Measurements from ENCODE around the gene USP53.

USP53 gene

DNA sequence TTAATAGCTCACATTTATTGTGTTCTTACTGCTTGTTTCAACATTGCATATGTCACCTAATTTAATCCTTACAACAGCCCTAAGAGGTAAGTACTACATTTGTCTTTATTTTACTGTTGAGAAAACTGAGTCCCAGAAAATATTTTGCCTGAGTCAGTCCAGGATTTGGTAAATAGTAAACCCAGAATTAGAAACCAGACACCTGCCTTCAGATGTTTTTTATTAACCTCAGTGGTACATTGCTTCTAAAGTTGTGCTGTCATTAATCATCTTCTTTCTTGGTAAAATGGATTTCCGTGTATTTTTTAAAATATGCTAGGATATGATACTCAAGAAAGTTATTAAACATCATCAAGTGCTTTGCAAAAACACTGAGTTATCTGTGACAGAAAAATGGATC is 31.4 kb downstream of the USP53 start (continued):
- TF ChIP-seq, protein P1, sequence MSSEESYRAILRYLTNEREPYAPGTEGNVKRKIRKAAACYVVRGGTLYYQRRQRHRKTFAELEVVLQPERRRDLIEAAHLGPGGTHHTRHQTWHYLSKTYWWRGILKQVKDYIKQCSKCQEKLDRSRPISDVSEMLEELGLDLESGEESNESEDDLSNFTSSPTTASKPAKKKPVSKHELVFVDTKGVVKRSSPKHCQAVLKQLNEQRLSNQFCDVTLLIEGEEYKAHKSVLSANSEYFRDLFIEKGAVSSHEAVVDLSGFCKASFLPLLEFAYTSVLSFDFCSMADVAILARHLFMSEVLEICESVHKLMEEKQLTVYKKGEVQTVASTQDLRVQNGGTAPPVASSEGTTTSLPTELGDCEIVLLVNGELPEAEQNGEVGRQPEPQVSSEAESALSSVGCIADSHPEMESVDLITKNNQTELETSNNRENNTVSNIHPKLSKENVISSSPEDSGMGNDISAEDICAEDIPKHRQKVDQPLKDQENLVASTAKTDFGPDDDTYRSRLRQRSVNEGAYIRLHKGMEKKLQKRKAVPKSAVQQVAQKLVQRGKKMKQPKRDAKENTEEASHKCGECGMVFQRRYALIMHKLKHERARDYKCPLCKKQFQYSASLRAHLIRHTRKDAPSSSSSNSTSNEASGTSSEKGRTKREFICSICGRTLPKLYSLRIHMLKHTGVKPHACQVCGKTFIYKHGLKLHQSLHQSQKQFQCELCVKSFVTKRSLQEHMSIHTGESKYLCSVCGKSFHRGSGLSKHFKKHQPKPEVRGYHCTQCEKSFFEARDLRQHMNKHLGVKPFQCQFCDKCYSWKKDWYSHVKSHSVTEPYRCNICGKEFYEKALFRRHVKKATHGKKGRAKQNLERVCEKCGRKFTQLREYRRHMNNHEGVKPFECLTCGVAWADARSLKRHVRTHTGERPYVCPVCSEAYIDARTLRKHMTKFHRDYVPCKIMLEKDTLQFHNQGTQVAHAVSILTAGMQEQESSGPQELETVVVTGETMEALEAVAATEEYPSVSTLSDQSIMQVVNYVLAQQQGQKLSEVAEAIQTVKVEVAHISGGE (tag by site-specific recombination; conservative IDR thresholded peaks at IDR 0.05; ENCODE audit: low read depth) = no peak

DNA sequence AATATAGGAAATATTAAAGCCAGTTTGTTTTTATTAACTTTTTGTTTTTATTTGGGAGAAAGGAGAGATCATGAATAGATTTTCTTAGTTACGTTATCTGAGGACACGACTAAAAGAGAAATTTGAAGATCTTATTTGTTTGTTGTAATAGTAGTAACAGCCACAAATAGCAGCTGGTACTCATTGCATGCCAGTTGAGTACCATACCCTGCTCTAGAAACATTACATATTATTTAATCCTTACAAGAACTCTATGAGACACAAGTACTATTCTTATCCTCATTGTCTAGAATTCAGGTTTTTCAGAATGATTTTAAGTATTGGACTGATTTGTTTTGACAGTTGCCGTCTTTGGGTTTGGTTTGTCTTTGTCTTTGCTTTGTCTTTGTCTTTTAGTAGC is 31.8 kb downstream of the USP53 start:
- H3K4me1 ChIP-seq (ENCODE audit: control insufficient read depth, insufficient read depth, low read length) = peaks cover 6% of the 10 kb centered on the region; the same call in 1 of the 2 replicates
- ChIA-PET POLR2A (no interaction called here), CTCF (no interaction called here)

DNA sequence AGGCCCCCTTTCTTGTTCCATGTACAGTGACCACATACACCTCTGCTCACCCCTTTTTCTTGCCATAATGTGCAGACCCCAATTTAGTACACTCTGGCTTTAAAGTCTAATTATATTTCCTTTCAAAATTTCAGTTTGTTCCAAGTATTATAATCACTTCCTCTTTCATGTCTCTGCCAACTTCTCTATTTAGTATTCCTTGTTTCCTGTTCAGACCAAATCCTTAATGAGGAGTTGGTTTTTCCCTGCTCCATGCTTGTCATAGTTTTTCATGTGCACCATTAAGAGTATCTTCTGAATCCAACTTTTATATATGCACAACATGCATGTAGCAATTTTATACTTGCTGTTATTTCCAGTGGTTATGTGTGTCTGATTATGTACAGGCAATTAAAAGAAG is 32.3 kb downstream of the USP53 start:
- ChIA-PET POLR2A (no interaction called here), CTCF (no interaction called here)
- Histone ChIP-seq H3K4me1 (ENCODE audit: control insufficient read depth, insufficient read depth, low read length) (peaks cover 3% of the 10 kb centered on the region; the same call in 1 of the 2 replicates), H3K4me3 (ENCODE audit: low read depth, low read length) (no peak overlapping the region), H3K36me3 (ENCODE audit: control insufficient read depth in 2 of 2, insufficient read depth in 1 of 2, low read length in 2 of 2) (peaks cover 0 to 34% of the 10 kb centered on the region in 2 experiments; a peak in 2 of 3 replicates), H3K27ac (ENCODE audit: extremely low read depth, low read depth, low read length) (no peak overlapping the region), H3K9me3 (ENCODE audit: control insufficient read depth, insufficient read depth, low read depth, low read length) (no peaks in the 10 kb centered on the region)
- no peak for TF ChIP-seq GFI1B (tag by site-specific recombination; IDR thresholded peaks at IDR 0.05)
- TF ChIP-seq, protein P2, sequence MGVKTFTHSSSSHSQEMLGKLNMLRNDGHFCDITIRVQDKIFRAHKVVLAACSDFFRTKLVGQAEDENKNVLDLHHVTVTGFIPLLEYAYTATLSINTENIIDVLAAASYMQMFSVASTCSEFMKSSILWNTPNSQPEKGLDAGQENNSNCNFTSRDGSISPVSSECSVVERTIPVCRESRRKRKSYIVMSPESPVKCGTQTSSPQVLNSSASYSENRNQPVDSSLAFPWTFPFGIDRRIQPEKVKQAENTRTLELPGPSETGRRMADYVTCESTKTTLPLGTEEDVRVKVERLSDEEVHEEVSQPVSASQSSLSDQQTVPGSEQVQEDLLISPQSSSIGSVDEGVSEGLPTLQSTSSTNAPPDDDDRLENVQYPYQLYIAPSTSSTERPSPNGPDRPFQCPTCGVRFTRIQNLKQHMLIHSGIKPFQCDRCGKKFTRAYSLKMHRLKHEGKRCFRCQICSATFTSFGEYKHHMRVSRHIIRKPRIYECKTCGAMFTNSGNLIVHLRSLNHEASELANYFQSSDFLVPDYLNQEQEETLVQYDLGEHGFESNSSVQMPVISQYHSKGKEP (tag by site-specific recombination; IDR thresholded peaks at IDR 0.05) = no peak
- TF ChIP-seq, protein P3, sequence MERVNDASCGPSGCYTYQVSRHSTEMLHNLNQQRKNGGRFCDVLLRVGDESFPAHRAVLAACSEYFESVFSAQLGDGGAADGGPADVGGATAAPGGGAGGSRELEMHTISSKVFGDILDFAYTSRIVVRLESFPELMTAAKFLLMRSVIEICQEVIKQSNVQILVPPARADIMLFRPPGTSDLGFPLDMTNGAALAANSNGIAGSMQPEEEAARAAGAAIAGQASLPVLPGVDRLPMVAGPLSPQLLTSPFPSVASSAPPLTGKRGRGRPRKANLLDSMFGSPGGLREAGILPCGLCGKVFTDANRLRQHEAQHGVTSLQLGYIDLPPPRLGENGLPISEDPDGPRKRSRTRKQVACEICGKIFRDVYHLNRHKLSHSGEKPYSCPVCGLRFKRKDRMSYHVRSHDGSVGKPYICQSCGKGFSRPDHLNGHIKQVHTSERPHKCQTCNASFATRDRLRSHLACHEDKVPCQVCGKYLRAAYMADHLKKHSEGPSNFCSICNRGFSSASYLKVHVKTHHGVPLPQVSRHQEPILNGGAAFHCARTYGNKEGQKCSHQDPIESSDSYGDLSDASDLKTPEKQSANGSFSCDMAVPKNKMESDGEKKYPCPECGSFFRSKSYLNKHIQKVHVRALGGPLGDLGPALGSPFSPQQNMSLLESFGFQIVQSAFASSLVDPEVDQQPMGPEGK (tag by site-specific recombination; IDR thresholded peaks at IDR 0.05) = no peak
- TF ChIP-seq ZNF121 (tag by site-specific recombination; IDR thresholded peaks at IDR 0.05) = no peak
- no peak for TF ChIP-seq ZNF776 (tag by site-specific recombination; IDR thresholded peaks at IDR 0.05; ENCODE audit: borderline replicate concordance)
- no peak for TF ChIP-seq ZNF350 (tag by site-specific recombination; IDR thresholded peaks at IDR 0.05)
- no peak for TF ChIP-seq ZNF311 (tag by site-specific recombination; IDR thresholded peaks at IDR 0.05; ENCODE audit: borderline replicate concordance)
- TF ChIP-seq ZNF266 (tag by site-specific recombination; IDR thresholded peaks at IDR 0.05; ENCODE audit: low read depth) = no peak
- no peak for TF ChIP-seq ZNF416 (tag by site-specific recombination; IDR thresholded peaks at IDR 0.05)
- no peak for TF ChIP-seq ZNF544 (tag by site-specific recombination; IDR thresholded peaks at IDR 0.05)
- no peak for TF ChIP-seq ZNF529 (tag by site-specific recombination; IDR thresholded peaks at IDR 0.05; ENCODE audit: insufficient replicate concordance)
- TF ChIP-seq MZF1 (tag by site-specific recombination; IDR thresholded peaks at IDR 0.05; ENCODE audit: borderline replicate concordance) = no peak
- TF ChIP-seq ZNF555 (tag by site-specific recombination; conservative IDR thresholded peaks at IDR 0.05) = no peak

More for the DNA sequence above, 31.8 kb downstream of the USP53 start:
- no peak overlapping the region for H3K27ac ChIP-seq (ENCODE audit: extremely low read depth, low read depth, low read length)
- H3K9me3 ChIP-seq (ENCODE audit: control insufficient read depth, insufficient read depth, low read depth, low read length) = no peaks in the 10 kb centered on the region
- H3K36me3 ChIP-seq (ENCODE audit: control insufficient read depth in 2 of 2, insufficient read depth in 1 of 2, low read length in 2 of 2) = peaks cover 0 to 34% of the 10 kb centered on the region in 2 experiments; a peak in 1 of 3 replicates
- no peak overlapping the region for H3K4me3 ChIP-seq (ENCODE audit: low read depth, low read length)
- TF ChIP-seq ZNF239 (tag by site-specific recombination; IDR thresholded peaks at IDR 0.05) = no peak
- TF ChIP-seq, protein P3 (tag by site-specific recombination; IDR thresholded peaks at IDR 0.05) = no peak
- TF ChIP-seq, protein P4, sequence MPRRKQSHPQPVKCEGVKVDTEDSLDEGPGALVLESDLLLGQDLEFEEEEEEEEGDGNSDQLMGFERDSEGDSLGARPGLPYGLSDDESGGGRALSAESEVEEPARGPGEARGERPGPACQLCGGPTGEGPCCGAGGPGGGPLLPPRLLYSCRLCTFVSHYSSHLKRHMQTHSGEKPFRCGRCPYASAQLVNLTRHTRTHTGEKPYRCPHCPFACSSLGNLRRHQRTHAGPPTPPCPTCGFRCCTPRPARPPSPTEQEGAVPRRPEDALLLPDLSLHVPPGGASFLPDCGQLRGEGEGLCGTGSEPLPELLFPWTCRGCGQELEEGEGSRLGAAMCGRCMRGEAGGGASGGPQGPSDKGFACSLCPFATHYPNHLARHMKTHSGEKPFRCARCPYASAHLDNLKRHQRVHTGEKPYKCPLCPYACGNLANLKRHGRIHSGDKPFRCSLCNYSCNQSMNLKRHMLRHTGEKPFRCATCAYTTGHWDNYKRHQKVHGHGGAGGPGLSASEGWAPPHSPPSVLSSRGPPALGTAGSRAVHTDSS (tag by site-specific recombination; IDR thresholded peaks at IDR 0.05) = no peak
- no peak for TF ChIP-seq ZNF529 (tag by site-specific recombination; IDR thresholded peaks at IDR 0.05; ENCODE audit: insufficient replicate concordance)
- no peak for TF ChIP-seq ZSCAN16 (tag by site-specific recombination; IDR thresholded peaks at IDR 0.05)
- TF ChIP-seq ZNF624 (tag by site-specific recombination; IDR thresholded peaks at IDR 0.05) = no peak
- no peak for TF ChIP-seq ZNF561 (tag by site-specific recombination; IDR thresholded peaks at IDR 0.05; ENCODE audit: borderline replicate concordance)
